Measurements from ENCODE around the gene NPAS3.

NPAS3 gene

GRCh38 chr14:33728010-33728498 lies 789.4 kb downstream of the NPAS3 start:
- TF ChIP-seq GATA3 (IDR thresholded peaks at IDR 0.05; ENCODE audit: low read depth, low read length) (no peak), GATA2 (IDR thresholded peaks at IDR 0.05; ENCODE audit: low read depth, low read length) (no peak)

GRCh38 chr14:33730156-33730555 lies 791.5 kb downstream of the NPAS3 start:
- TF ChIP-seq GATA3 (IDR thresholded peaks at IDR 0.05; ENCODE audit: low read depth, low read length) (no peak), GATA2 (IDR thresholded peaks at IDR 0.05; ENCODE audit: low read depth, low read length) (no peak)

GRCh38 chr14:33732175-33732574 lies 793.5 kb downstream of the NPAS3 start:
- TF ChIP-seq GATA3 (IDR thresholded peaks at IDR 0.05; ENCODE audit: low read depth, low read length) (no peak), GATA2 (IDR thresholded peaks at IDR 0.05; ENCODE audit: low read depth, low read length) (no peak)

GRCh38 chr14:33733310-33733709 lies 794.6 kb downstream of the NPAS3 start:
- TF ChIP-seq GATA2 (IDR thresholded peaks at IDR 0.05; ENCODE audit: low read depth, low read length): no peak
- TF ChIP-seq GATA3 (IDR thresholded peaks at IDR 0.05; ENCODE audit: low read depth, low read length): peak; percentile 60

GRCh38 chr14:33733721-33734120 lies 795.0 kb downstream of the NPAS3 start:
- TF ChIP-seq GATA2 (IDR thresholded peaks at IDR 0.05; ENCODE audit: low read depth, low read length): no peak
- no peak for TF ChIP-seq GATA3 (IDR thresholded peaks at IDR 0.05; ENCODE audit: low read depth, low read length)

- TF ChIP-seq GATA2 (IDR thresholded peaks at IDR 0.05; ENCODE audit: low read depth, low read length) (no peak), GATA3 (IDR thresholded peaks at IDR 0.05; ENCODE audit: low read depth, low read length) (no peak)
Observed at GRCh38 chr14:33734387-33734786, 795.7 kb downstream of the NPAS3 start.

GRCh38 chr14:33736299-33736825 lies 797.7 kb downstream of the NPAS3 start:
- TF ChIP-seq GATA3 (IDR thresholded peaks at IDR 0.05; ENCODE audit: low read depth, low read length): no peak

- TF ChIP-seq GATA3 (IDR thresholded peaks at IDR 0.05; ENCODE audit: low read depth, low read length): no peak
- TF ChIP-seq GATA2 (IDR thresholded peaks at IDR 0.05; ENCODE audit: low read depth, low read length): no peak
Observed at GRCh38 chr14:33736979-33737378, 798.3 kb downstream of the NPAS3 start.

GRCh38 chr14:33737446-33737845 lies 798.8 kb downstream of the NPAS3 start:
- TF ChIP-seq GATA3 (IDR thresholded peaks at IDR 0.05; ENCODE audit: low read depth, low read length) (no peak), GATA2 (IDR thresholded peaks at IDR 0.05; ENCODE audit: low read depth, low read length) (no peak)

GRCh38 chr14:33738029-33738428 lies 799.4 kb downstream of the NPAS3 start:
- TF ChIP-seq GATA3 (IDR thresholded peaks at IDR 0.05; ENCODE audit: low read depth, low read length): no peak
- TF ChIP-seq GATA2 (IDR thresholded peaks at IDR 0.05; ENCODE audit: low read depth, low read length): no peak

- TF ChIP-seq GATA3 (IDR thresholded peaks at IDR 0.05; ENCODE audit: low read depth, low read length): no peak
- no peak for TF ChIP-seq GATA2 (IDR thresholded peaks at IDR 0.05; ENCODE audit: low read depth, low read length)
Observed at GRCh38 chr14:33738491-33738890, 799.8 kb downstream of the NPAS3 start.

- TF ChIP-seq GATA2 (IDR thresholded peaks at IDR 0.05; ENCODE audit: low read depth, low read length) (no peak), GATA3 (IDR thresholded peaks at IDR 0.05; ENCODE audit: low read depth, low read length) (no peak)
Observed at GRCh38 chr14:33740531-33740930, 801.9 kb downstream of the NPAS3 start.

- TF ChIP-seq GATA3 (IDR thresholded peaks at IDR 0.05; ENCODE audit: low read depth, low read length) (no peak), GATA2 (IDR thresholded peaks at IDR 0.05; ENCODE audit: low read depth, low read length) (no peak)
Observed at GRCh38 chr14:33742166-33742565, 803.5 kb downstream of the NPAS3 start.

- TF ChIP-seq GATA3 (IDR thresholded peaks at IDR 0.05; ENCODE audit: low read depth, low read length): no peak
- TF ChIP-seq GATA2 (IDR thresholded peaks at IDR 0.05; ENCODE audit: low read depth, low read length): no peak
Observed at GRCh38 chr14:33745163-33745562, 806.5 kb downstream of the NPAS3 start.

- TF ChIP-seq GATA3 (IDR thresholded peaks at IDR 0.05; ENCODE audit: low read depth, low read length): no peak
- no peak for TF ChIP-seq GATA2 (IDR thresholded peaks at IDR 0.05; ENCODE audit: low read depth, low read length)
Observed at GRCh38 chr14:33747749-33748148, 809.1 kb downstream of the NPAS3 start.

GRCh38 chr14:33754261-33754660 lies 815.6 kb downstream of the NPAS3 start:
- no peak for TF ChIP-seq GATA2 (IDR thresholded peaks at IDR 0.05; ENCODE audit: low read depth, low read length)
- TF ChIP-seq GATA3 (IDR thresholded peaks at IDR 0.05; ENCODE audit: low read depth, low read length): no peak
